Brain pericyte (primary cell): ENCODE results near the gene STRN.
"Not testable (repeated sequence)": the region's sequence is repeated elsewhere in the genome, so short reads cannot be mapped to it uniquely, and the experiment has no call there.

Source experiments
- DNase-seq: peaks from one replicate; pipeline ENCODE4 v3.0.0-alpha.2; 2012; ENCODE audit warnings: low read depth, low spot score

STRN gene

DNA sequence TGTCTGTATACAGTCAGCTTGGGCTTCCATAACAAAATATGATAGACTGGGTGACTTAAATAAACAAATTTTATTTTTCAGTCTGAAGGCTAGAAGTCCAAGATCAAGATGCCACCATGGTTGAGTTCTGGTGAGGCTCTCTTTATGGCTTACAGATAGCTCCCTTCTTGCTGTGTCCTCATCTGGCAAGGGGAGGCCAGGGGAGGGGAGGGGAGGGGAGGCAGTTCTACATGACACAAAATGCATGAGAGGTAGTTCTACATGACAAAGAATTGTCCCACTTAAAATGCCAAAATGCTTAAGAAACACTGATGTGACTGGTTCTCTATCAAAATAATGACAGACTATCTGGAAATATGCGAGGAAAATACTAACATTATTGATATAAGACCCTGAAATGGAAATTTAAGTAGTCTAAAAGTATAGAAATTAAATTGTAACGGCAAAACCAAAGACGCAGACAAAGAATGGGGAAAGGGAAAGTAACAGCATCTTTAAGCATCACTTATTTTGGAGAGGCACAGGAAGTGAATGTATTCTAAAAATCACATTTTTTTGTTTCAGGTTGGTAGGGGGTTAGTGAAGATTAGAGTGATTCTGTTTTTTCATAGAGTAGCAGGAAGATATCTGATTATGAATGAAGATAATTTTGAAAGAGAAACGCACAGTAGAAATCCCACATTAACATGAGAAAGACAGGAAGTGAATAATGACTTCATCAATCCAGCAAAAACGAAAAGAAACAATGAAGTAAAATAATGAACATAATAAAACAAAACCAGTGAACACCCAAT is 131.4 kb downstream of the STRN start:
- no peak for DNase-seq

DNA sequence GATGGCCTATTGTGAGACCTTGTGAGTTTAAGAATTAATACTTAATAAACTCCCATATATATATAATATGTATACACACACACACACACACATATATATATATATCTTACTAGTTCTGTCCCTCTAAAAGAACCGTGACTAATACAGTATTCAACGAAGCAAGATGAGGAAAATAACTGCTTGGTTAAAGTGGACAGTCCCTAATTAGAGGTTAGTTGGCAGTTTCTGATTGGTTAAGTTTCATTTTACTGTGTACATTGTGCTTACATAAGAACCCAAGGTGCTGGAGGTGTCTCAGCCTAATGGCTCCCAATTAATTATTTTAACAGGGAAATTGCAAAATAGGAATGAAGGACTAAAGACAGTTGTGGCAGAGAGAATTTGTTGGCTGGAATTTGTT is 132.1 kb downstream of the STRN start:
- no peak for DNase-seq

DNA sequence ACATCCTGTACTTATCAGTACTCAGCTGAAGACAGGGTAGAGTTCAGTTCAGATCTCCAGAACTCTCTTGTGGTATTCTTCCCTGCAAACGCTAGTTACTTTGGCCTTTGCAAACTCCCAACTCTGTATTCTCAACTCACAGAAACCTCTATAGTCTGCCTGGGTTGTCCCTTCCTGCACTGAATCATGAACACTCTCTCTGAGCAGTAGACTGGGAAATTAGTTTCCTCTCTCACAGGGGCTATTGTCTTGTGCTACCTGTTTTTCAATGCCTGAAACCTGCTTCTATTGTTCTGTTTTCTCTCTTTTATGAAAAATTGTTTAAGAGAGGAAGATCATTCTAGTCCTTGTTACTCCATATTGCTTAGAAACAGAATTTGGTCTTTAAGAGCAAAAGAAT is 135.2 kb downstream of the STRN start:
- DNase-seq: no peak

DNA sequence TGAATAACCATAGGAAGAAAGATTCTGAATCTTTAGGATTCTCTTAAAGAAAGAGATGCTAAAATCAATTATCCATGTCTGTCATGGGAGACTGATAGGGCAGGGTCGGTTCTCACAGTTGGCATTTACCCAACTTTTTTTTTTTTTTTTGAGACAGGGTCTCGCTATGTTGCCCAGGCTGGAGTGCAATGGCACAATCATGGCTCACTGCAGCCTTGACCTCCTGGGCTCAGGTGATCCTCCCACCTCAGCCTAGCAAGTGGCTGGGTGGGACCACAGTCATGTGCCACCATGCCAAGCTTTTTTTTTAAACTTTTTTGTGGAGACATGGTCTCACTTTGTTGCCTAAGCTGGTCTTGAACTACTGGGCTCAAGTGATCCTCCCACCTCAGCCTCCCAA is 141.7 kb downstream of the STRN start:
- DNase-seq: not testable (repeated sequence)

DNA sequence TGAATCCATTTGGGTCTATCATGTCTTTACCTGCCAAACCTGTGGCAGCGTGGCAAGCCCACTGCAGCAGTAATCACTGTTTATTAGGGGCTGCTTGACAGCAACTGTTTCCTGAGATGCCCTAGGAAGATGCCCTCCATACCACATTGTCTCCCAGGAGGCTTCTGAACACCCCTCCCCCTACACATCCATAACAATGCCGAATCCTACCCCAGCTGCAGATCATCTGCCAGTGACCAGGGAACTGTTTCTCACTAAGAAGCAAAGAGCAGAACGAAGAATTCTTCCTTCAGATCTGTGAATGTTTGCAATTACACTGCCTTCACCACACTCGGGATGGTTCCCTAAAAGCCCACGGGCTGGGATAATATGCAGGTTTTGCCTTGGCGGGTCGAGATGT is 142.1 kb downstream of the STRN start:
- no peak for DNase-seq

DNA sequence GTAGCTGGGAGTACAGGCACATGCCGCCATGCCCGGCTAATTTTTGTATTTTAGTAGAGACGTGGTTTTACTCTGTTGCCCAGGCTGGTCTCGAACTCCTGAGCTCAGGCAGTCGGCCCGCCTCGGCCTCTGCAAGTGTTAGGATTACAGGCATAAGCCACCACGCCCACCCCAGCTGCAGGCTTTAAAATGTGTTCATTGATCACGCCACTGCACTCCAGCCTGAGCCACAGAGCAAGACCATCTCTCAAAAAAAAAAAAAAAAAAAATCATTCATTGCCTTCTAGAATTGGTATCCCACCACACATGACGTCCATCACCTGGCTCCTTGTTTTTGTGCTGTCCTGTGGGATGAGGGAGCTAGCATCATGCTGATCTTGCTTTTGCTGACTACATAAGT is 142.5 kb downstream of the STRN start:
- no peak for DNase-seq

DNA sequence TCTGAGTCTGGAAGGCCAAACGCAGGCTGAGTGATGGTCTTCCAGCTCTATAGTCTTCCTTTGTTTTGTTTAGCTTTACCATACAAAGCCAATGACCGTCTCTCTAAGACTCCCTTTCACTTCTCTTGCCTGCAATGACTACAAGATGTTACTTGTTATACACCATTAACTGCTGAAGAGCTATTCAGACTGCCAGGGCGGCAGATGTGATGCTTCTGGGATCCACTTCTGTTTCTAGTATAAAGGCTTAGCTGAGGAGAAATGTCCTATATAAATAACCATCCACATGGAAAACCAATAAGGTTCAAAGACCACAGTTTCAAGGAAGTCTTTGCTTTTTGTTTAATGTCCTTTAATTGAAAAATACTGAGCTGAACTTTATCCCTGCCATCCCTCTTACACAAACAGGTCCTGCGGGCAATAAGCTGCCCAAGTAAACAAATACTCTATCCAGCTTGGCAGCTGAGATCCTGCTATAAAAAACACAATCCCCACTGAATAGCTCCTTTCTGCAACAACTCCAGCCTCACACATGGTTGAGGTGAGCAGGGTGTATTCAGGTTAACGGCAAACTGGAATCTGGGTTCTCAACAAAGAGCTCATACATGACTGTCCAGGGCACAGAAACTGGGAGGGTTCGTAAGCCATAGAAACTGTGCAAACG is 145.3 kb downstream of the STRN start:
- no peak for DNase-seq

DNA sequence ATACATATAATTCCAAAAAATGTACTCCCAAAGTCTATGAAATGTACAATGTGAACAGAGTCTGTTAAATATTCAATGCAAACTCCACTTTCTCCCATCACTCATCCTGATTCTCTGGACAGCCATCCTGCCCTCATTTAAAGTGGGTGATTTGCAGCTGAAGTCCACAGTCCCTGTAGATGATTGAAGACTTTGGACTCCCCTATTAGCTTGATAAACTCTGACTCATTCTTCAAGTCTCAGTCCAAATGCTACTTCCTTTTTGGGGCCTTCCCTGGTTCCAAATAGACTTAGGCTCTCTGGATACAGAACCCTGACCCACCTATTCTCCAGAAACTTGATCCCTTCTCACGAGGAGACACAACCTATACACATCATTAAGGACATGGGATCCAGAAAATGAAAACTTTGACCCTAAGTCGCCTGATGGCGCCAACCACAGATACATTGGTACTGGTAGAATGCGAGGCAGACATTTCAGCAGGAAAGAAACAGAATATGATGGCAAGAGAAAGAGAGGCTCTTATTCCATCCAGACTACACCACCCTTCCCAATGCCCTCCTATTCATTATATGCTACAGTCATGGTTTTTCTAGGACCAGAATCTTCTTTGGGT is 147.1 kb downstream of the STRN start:
- no peak for DNase-seq

DNA sequence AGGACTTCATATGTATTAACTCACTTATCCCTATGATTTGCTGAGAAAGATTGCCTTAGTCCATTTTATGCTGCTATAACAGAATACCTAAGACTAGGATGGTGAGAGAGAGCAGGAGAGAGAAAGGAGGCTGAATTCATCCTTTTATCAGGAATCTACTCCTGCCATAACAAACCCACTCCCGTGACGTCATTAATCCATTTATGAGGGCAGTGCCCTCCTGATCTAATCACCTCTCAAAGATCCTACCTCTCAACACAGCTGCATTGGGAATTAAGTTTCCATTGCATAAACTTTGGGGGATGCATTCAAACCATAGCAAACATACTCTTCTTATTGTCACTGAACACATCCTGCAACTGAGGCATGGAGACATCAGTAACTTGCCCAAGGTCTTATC is 147.8 kb downstream of the STRN start:
- no peak for DNase-seq

DNA sequence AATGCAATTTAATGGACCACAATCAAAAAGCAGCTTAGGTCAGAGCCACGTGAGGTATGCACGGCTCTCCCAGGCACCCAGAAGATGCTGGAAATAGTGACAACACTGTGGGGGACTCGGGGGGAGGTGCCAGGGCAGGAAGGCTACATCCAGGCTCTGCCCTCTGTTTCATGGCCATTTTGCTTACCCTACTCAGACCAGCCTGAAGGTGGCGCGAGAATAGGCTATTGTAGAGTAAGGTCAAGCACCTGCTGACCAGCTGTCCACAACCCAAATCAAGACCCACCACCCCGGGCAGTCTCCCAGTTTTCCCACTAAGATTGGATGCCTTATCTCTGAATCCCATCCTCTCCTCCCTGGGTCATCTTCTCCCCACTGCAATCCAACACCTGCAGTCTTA is 154.1 kb downstream of the STRN start:
- DNase-seq: no peak

DNA sequence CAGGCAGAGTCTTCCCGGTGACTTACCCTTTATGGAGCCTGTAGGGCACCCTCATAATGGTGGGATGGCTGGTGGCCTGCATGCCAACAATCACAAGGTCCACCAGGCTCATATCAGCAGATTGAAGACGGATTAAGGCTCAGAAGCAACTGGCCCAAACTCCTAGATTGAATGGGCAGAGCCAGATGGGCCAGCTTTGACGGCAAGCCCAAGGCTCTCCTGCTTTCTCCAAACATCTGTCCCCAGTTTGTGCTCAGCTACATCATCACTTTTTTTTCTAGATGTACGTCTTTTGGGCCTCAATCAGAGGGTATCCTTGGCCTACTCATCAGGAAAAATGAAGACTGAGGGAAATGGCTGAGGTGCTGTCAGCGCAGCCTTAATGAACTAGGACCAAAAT is 155.3 kb downstream of the STRN start:
- no peak for DNase-seq

DNA sequence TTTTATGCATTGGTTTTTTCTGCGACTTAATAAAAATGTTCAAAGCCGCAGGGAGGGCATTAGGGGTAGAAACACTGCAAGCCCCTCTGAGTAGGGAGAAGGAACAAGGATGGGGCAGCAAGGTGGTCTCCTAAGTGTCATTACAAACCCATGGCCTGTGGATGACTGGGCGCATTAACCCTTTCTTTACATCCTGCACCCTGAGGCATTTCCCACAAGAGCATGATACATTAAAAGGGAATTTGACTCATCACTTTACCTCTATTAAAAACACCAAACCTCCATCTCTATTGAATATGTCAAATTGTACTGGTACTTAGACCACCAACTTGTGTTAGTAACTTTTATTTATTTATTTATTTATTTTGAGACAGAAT is 157.3 kb downstream of the STRN start:
- DNase-seq: no peak

DNA sequence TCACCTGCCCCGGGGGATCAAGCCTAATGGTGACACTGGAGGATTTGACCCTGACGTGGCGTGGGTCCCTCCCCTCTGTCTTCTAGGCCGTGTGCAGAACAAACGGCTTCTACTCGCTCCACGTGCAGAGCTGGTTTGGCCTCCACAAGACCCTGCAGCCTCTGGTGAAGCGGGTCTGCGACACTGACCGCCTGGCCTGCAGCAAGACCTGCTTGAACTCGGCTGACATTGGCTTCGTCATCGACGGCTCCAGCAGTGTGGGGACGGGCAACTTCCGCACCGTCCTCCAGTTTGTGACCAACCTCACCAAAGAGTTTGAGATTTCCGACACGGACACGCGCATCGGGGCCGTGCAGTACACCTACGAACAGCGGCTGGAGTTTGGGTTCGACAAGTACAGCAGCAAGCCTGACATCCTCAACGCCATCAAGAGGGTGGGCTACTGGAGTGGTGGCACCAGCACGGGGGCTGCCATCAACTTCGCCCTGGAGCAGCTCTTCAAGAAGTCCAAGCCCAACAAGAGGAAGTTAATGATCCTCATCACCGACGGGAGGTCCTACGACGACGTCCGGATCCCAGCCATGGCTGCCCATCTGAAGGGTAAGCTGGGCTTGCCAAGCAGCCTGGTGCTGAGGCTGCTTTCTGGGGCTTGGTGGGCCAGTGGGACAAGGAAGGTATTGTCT is 157.8 kb downstream of the STRN start:
- DNase-seq: no peak

DNA sequence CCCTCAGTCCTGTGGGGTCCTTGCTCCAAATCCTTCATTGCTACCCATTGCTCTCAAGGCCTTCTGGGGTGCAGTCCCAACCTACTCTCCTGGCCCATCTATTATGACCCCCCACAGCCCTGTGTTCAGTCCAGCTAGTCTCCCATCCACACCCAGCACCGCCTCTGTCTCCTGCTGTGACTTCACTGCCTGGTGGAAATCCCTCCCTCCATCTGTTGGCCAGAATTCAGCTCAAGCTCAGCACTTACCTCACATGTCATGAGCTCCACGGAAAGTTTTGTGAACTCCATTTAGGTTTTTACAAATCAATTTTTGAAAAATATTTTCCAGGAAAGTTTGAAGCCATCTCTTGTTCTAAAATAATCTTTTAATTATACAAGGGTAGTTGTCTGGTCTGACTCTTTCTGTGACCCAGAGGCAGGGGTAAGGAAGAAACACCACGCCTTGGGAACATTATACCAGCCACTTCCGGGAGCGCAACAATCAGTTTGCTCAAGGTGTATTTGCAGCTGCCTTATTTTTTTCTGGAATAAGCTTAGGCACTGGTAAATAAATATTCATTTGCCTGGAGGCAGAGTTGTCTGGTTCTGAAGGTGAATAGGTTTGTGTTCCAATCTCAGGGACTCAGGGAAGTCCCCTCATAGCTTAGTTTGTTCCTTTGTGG is 159.0 kb downstream of the STRN start:
- no peak for DNase-seq

DNA sequence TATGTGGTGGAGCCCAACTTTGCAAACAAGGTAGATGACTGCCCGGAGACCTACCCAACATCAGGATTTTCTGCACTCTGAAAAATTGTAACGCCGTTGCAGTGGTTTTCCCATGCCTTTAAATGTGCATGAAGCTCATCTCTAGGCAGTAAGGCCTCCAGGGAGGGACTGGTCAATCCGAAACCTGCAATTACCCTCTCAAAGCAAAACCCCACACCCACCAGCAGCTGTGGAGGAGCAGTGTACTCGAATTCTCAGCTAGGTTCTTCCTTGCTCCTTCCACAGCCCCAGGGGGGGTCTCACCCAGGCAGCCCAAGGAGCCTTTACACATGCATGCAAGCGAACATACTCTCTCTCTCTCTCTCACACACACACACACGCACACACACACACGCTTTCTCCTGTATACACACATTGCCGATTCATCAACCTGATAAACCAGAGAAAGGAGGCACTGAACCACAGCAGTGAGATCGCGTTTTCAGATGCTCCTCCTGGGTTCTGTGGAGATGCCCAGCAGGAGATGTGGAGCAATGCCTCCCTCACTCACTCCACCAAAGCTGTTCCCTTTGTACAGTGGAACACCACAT is 160.6 kb downstream of the STRN start:
- DNase-seq: no peak

DNA sequence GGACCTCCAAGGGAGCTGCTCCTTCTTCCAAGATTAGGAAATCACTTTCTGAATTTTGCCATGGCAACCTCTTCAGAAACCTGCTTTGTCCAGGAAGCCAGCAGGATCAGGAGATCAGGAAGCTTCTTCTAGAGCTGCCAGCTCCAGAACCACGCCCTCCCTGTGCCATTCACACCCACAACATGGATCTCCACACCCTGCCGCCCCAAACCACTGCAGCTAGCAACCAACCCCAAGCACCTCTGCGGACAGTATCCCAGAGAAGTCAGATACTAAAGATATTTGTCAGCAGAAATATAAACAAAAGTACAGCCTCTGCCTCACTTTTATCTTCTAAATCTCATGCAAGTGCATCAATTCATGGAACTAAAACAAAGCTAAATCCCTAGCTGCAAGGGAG is 163.4 kb downstream of the STRN start:
- no peak for DNase-seq

DNA sequence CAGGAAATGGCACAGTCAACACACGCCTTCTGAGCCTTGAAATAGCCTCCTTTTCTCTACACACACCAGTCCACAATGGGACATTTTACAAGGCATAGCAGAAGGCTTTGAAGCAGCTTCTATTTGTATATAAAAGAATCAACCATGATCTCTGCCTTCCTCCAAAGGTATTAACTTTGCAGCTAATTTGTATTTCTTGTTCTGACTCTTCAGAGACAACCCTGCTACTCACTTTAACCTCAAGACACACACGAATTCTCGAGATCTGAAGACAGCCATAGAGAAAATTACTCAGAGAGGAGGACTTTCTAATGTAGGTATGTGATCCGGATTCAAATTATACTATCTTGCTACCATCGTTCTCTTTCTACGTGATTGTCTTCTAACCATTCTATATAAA is 165.2 kb downstream of the STRN start:
- DNase-seq: no peak

DNA sequence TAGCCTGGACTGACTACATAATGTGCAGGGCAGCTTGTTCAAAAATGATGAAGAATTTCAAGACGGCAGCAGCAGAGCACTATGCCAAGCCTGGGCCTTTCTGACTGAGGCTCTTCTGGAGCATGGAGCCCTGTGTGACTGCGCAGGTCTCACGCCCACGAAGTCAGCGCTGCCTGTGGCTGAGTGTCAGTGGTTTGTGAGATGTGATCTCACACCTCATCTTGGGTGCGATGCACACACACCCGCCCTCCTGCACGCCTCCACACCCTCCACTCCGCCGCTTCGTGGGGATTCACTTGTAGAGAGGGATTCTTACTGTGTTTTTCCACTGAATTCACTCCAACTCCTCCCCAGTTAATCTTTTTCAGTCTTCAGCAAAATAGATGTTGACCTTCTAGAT is 166.0 kb downstream of the STRN start:
- DNase-seq: no peak

DNA sequence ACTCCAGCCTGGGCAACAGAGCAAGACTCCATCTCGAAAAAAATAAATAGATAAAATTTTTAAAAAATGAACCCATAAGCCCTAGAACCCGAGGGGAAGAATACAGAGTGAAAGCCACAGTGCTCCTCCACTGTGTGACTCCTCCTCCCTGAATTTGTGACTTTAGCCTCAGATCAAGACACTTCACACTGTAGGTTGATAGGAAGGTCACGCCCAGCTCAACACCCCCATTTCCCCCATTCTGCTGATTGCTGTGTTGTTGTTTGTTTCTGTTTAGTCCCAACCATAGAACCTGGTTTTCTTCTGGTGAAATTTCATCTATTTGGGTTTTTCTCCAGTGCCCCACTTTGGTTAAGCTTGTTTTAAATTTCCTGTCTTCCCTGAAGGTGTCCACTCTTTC is 167.6 kb downstream of the STRN start:
- no peak for DNase-seq

DNA sequence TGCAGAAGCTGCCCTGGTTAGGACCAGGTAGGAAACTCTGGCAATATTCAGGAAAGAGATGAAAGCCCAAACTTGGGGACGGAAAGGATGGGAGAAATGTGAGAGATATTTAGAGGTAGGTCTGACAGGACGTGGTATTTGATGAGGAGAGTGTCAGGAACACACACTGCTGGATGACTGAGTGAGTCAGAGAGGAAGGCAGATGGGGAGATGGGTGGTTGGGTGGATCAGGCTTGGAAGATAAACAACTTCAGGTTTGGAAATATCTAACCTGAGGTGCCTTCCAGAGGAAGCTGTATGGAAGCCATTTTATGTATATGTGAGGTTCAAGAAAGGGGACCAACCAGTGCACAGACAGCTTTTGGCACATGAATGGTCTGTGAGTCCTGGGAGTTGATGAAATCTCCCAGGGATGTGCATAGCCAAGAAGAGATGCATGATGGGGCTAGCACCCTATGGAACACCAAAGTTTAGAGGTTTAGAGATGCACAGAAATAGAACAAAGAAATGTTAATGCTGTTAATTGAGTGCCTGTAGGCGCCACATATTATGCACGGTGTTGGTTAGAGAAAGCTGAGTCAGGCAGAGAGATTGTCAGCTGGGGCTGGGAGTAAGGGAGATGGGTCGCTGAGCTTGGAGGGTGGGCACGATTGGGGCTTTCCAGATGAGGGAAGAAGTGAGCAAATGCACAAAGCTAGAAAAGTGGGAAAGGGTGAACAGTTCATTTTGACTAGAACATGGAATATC is 168.8 kb downstream of the STRN start:
- no peak for DNase-seq
